K562 (cell line): ENCODE measurements around the gene ERGIC1. TPM values are rescaled to one million over a fixed set of nuclear protein-coding genes. Genes with fewer than 3 reads are reported as not detected.

ENCODE experiments used
- ATAC-seq: fragments of 200-7000 bp; cut with Tn5 transposase; 3 replicates; pipeline ENCODE4 v1.9.1; 2020; ENCODE audit warnings: moderate library complexity
- BruUV-seq: library from RNA; stranded (reverse); fragments of 400-500 nt; replicated peaks from 2 replicates; lab custom pipeline; 2021; lab: Mats Ljungman, UMichigan
- CTCF ChIA-PET: fragments of 300-600 bp; formaldehyde crosslinking; extraction: SDS; loops from one replicate; lab custom pipeline; 2021; ENCODE audit warnings: low intra/inter-chr PET ratio; lab: Yijun Ruan, JAX
- POLR2A ChIA-PET: fragments of 300-600, 350-650 bp; sonication (Branson Sonifier 250); formaldehyde crosslinking; extraction: SDS; loops from one replicate; lab custom pipeline; 2021; ENCODE audit warnings: antibody characterized with exemption, inconsistent platforms; lab: Yijun Ruan, JAX
- DNase-seq, 4 experiments: peaks; one replicate each; pipeline versions ENCODE4 v3.0.0 to v3.0.0-alpha.2; 2011 to 2018; ENCODE audit warnings: low spot score in 3 of 4, mixed read lengths in 3 of 4; ENCODE audit errors: extremely low read depth in 1 of 4
- FAIRE-seq: peaks from 2 replicates; lab custom pipeline; 2011; peaks lifted over from hg19 to GRCh38; lab: Jason Lieb, UNC
- H2AFZ ChIP-seq: 2 replicates; pipeline ENCODE4 v1.6.0; 2011; ENCODE audit warnings: low read depth, low read length, control low read depth, inconsistent platforms
- H3K27ac ChIP-seq: fragments of 200-600 bp; 3 replicates; pipeline ENCODE4 v1.8.0; 2011; ENCODE audit warnings: low read depth, mild to moderate bottlenecking, control low read depth, inconsistent platforms, low read length, moderate library complexity, mixed read lengths; ENCODE audit errors: extremely low read depth
- H3K27me3 ChIP-seq, 2 experiments: fragments of 300-600 bp in 1 of 2; 2 replicates in 1 of 2; 3 replicates in 1 of 2; pipeline versions ENCODE4 v1.6.0 to v1.8.0; 2011; ENCODE audit warnings: inconsistent platforms in 2 of 2, low read length in 2 of 2, mild to moderate bottlenecking in 1 of 2, mixed read lengths in 1 of 2, moderate library complexity in 1 of 2; ENCODE audit not compliant: control insufficient read depth in 2 of 2, insufficient read depth in 2 of 2
- H3K36me3 ChIP-seq: fragments of 300-600 bp; 3 replicates; pipeline ENCODE4 v1.8.0; 2011; ENCODE audit warnings: mild to moderate bottlenecking, low read length, inconsistent platforms; ENCODE audit not compliant: control insufficient read depth, insufficient read depth
- H3K4me1 ChIP-seq, 2 experiments: fragments of 200-600 bp in 1 of 2; replicated peaks in 1 of 2; 2 replicates in 1 of 2; 3 replicates in 1 of 2; pipeline versions ENCODE4 v1.5.1 to v1.8.0; 2011; ENCODE audit warnings: inconsistent platforms in 2 of 2, low read length in 2 of 2, mild to moderate bottlenecking in 1 of 2, mixed read lengths in 1 of 2, moderate library complexity in 1 of 2; ENCODE audit not compliant: control insufficient read depth in 2 of 2, insufficient read depth in 2 of 2
- H3K4me2 ChIP-seq: 2 replicates; pipeline ENCODE4 v1.6.1; 2011; ENCODE audit warnings: low read length, control low read depth, inconsistent platforms, mixed read lengths; ENCODE audit not compliant: insufficient read depth
- H3K4me3 ChIP-seq: fragments of 200-600 bp; sonication (generic), shearing (Covaris generic); 2 replicates; pipeline ENCODE4 v1.5.1; 2016; ENCODE audit warnings: control low read depth, inconsistent platforms
- H3K79me2 ChIP-seq: fragments of 200-600 bp; 3 replicates; pipeline ENCODE4 v1.8.0; 2011; ENCODE audit warnings: low read length, inconsistent platforms; ENCODE audit not compliant: control insufficient read depth, insufficient read depth
- H3K9ac ChIP-seq, 2 experiments: 2 replicates each; pipeline versions ENCODE4 v1.6.0 to v1.6.1; 2011; ENCODE audit warnings: low read depth in 2 of 2, low read length in 2 of 2, control low read depth in 1 of 2, inconsistent platforms in 1 of 2, mild to moderate bottlenecking in 1 of 2, mixed read lengths in 1 of 2; ENCODE audit not compliant: insufficient read depth in 1 of 2
- H3K9me1 ChIP-seq: one replicate; pipeline ENCODE4 v1.6.0; 2011; ENCODE audit warnings: inconsistent platforms, mild to moderate bottlenecking, low read length, moderate library complexity; ENCODE audit not compliant: control insufficient read depth, insufficient read depth
- H3K9me3 ChIP-seq: replicated peaks from 2 replicates; pipeline ENCODE4 v1.5.1; 2011; ENCODE audit warnings: low read depth, low read length, inconsistent platforms; ENCODE audit not compliant: control insufficient read depth, insufficient read depth
- H4K20me1 ChIP-seq: replicated peaks from 2 replicates; pipeline ENCODE4 v1.6.1; 2011; ENCODE audit warnings: low read length, inconsistent platforms, mixed read lengths; ENCODE audit not compliant: control insufficient read depth, insufficient read depth
- BRD4 ChIP-seq: fragments of 200-600 bp; sonication (generic); IDR thresholded peaks from 2 replicates; pipeline ENCODE4 v1.6.1; 2017; ENCODE audit warnings: inconsistent platforms
- BRF1 ChIP-seq: IDR thresholded peaks from 3 replicates; pipeline ENCODE4 v1.6.1; 2011; ENCODE audit warnings: borderline replicate concordance, mild to moderate bottlenecking; ENCODE audit not compliant: insufficient read length; ENCODE audit errors: extremely low read depth
- CBX1 ChIP-seq: sonication (generic); IDR thresholded peaks from 2 replicates; pipeline ENCODE4 v1.6.1; 2016; ENCODE audit warnings: antibody characterized with exemption, low read depth, mild to moderate bottlenecking
- CTBP1 ChIP-seq: fragments of 450-650 bp; IDR thresholded peaks from 2 replicates; pipeline ENCODE4 v1.6.1; 2016; ENCODE audit warnings: borderline replicate concordance
- HDGF ChIP-seq: fragments of 450-650 bp; IDR thresholded peaks from 2 replicates; pipeline ENCODE4 v1.6.1; 2016
- HIVEP1 ChIP-seq: fragments of 250-450 bp; sonication (Bioruptor Pico); IDR thresholded peaks from 2 replicates; pipeline ENCODE4 v1.4.0; 2020; ENCODE audit warnings: mild to moderate bottlenecking
- MTA2 ChIP-seq: fragments of 450-650 bp; IDR thresholded peaks from 2 replicates; pipeline ENCODE4 v1.6.1; 2016; ENCODE audit warnings: low read depth
- RBBP5 ChIP-seq: fragments of 200-600 bp; sonication (generic); IDR thresholded peaks from 2 replicates; pipeline ENCODE4 v1.6.1; 2012; ENCODE audit warnings: borderline replicate concordance, mild to moderate bottlenecking, low read length, control low read depth, inconsistent platforms; ENCODE audit not compliant: insufficient read depth, poor library complexity, severe bottlenecking
- SNIP1 ChIP-seq: fragments of 450-650 bp; IDR thresholded peaks from 2 replicates; pipeline ENCODE4 v1.7.1; 2017; ENCODE audit warnings: low read depth, mild to moderate bottlenecking
- TCF7L2 ChIP-seq: fragments of 150-350 bp; IDR thresholded peaks from 2 replicates; pipeline ENCODE4 v1.6.1; 2016; ENCODE audit warnings: low read depth, mild to moderate bottlenecking, low read length, moderate library complexity
- ZNF347 ChIP-seq: fragments of 450-650 bp; formaldehyde crosslinking; IDR thresholded peaks from 2 replicates; pipeline ENCODE4 v1.4.0; 2020; ENCODE audit warnings: low read depth, mild to moderate bottlenecking, moderate library complexity
- WGBS: fragments of 100-300 bp; shearing (Covaris generic); methylation state at CpG from one replicate; pipeline ENCODE4 v1.1.6; 2016; ENCODE audit warnings: low coverage, mixed read lengths; ENCODE audit not compliant: insufficient coverage; ENCODE audit errors: missing lambda C conversion rate; 5-methylcytosine and 5-hydroxymethylcytosine counted together
- in situ Hi-C: fragments of 300-500 bp; cut with MboI; formaldehyde crosslinking; loops from 4 replicates; pipeline ENCODE4 v1.15.0; 2018; ENCODE audit warnings: inconsistent platforms, mixed read lengths
- intact Hi-C: fragments of 100-400 bp; cut with micrococcal nuclease; formaldehyde crosslinking; loops from 2 replicates; pipeline ENCODE4 v1.14.2; 2022
- polyA plus RNA-seq, 8 experiments: library from polyadenylated mRNA; depleted of rRNA in 4 of 8; stranded (reverse) in 5 of 8; unstranded in 3 of 8; fragments of >200 nt; fragmentation: Nextera tagmentation in 2 of 8; fragmentation: Illumina TruSeq in 1 of 8; extraction: Ambion mirVana in 2 of 8; extraction: Trizol in 1 of 8; gene quantifications; 2 replicates each; pipeline versions ENCODE4 v1.2.1 to v1.2.3, GENCODE V29; 2011 to 2014; ENCODE audit warnings: inconsistent platforms in 1 of 8, missing spikeins in 1 of 8
- total RNA-seq, 7 experiments: library from RNA; depleted of rRNA in 6 of 7; stranded (reverse); fragments of >200 nt in 6 of 7; fragmentation: Illumina TruSeq in 2 of 7; extraction: Trizol in 2 of 7; gene quantifications; 2 replicates each; pipeline versions ENCODE4 v1.2.1 to v1.2.3, GENCODE V29; 2011 to 2021; ENCODE audit warnings: low replicate concordance in 1 of 7
- TF ChIP-seq, protein P1 (sequence below): fragments of 250-450 bp; sonication (Bioruptor Pico); IDR thresholded peaks from 2 replicates; pipeline ENCODE4 v1.5.0; 2021; ENCODE audit warnings: mild to moderate bottlenecking, moderate library complexity
- TF ChIP-seq, protein P2 (sequence below), 2 experiments: IDR thresholded peaks; 2 replicates each; pipeline ENCODE4 v1.6.1; 2012; ENCODE audit warnings: improper control_type of control experiment in 2 of 2, low read depth in 2 of 2, low read length in 2 of 2, borderline replicate concordance in 1 of 2
- TF ChIP-seq, protein P3 (sequence below): fragments of 150-350 bp; conservative IDR thresholded peaks from 2 replicates; pipeline ENCODE4 v1.6.1; 2014; ENCODE audit warnings: low read length

The ERGIC1 gene
- total and polyA plus RNA-seq, 9 of the 15 experiments (the other 6 are each of a cell fraction or from before 2014, with no cell fraction given), result 5.5 to 68.4 (median 36.4) TPM

DNA sequence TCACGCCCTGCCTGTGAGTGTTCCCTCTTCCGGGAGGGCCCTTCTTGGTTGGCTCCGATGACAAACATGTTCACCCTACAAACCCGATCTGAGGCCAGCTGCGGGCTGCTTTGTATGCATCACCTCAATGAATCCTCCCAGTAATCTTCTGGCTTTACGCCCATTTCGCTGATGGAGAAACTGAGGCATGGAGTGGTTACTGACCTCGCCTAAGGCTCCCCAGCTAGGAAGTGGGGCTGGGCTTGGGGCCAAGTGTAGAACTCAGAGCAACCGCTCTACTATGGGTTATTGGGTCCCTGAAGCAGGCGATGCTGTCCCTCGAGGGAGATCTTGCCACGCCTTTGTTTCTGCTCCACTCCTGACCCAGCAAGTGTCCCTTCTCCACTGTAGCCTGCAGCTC is 86.9 kb downstream of the ERGIC1 start (continued):
- TF ChIP-seq, protein P1, sequence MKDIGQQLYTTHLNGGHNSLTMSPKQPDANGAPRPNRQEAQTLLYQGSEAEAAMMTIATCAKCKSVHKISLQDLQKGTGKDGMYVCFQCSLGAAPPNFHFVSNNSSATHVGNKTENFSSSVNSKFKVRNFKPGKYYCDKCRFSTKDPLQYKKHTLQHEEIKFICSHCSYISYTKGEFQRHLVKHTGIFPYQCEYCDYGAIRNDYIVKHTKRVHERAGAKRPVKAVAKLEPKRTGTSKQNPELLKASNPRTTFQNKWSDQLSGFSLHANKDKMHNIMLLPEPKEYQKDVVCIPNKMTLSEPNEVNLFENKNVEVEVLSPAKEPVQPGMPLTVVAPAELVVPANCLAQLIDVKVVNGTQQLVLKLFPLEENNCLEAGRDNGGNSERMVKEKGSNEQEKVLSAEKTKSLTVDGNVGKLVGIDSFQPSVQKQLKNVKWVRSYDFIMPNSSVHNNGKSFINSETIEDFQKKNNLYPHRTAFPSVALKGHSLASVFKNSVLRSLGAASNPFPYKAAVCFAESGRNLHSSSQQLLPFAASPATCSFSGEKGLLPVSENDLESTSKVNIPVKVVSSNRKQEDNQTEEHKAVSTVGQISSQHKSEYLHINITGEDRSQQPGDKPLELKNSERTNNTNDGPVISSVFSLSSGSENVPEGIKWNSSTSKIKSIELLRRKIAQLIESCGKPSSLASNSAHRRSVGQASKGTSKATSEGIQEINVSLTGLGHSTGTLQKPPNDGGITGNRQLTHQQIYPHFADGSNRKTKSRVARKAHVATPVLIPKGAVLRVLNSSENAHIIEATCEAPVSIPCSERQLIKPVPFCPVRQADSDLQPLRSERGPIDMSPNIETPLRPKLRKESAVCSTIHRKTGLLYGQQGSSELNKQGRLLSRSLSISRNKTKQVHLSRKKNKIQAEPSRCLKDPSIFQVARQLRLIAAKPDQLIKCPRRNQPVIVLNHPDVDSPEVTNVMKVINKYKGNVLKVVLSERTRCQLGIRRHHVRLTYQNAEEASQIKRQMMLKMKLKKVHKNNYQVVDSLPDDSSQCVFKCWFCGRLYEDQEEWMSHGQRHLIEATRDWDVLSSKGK (CRISPR knock-in tag), result no peak
- TF ChIP-seq TCF7L2 (no peak), HDGF (no peak), SNIP1 (no peak)

DNA sequence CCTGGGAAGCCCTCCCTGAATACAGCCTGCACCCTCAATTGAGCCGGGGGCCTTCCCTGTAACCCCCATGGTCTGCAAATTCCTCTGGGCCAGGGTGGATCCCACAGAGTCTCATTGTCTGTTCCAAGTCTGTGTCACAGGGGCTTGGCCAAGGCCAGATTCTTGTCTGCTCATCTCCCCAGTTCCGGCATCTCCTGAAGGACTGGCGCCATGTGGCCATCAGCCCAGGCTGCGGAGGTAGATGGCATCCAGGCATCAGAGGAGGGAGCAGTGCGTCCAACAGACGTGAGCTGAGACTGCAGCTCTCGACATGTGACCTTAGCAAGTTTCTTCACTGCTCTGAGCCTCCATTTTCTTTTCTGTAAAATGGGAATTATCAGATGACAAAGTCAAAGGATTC is 87.9 kb downstream of the ERGIC1 start:
- CTCF ChIA-PET, result no interaction called here
- TF ChIP-seq RBBP5, result no peak
- no peak for TF ChIP-seq BRD4
- no peak for TF ChIP-seq CTBP1
- no peak for TF ChIP-seq HIVEP1 (CRISPR knock-in tag)
- no peak for TF ChIP-seq MTA2
- no peak for TF ChIP-seq CBX1
- no peak for TF ChIP-seq ZNF347
- TF ChIP-seq, protein P2, sequence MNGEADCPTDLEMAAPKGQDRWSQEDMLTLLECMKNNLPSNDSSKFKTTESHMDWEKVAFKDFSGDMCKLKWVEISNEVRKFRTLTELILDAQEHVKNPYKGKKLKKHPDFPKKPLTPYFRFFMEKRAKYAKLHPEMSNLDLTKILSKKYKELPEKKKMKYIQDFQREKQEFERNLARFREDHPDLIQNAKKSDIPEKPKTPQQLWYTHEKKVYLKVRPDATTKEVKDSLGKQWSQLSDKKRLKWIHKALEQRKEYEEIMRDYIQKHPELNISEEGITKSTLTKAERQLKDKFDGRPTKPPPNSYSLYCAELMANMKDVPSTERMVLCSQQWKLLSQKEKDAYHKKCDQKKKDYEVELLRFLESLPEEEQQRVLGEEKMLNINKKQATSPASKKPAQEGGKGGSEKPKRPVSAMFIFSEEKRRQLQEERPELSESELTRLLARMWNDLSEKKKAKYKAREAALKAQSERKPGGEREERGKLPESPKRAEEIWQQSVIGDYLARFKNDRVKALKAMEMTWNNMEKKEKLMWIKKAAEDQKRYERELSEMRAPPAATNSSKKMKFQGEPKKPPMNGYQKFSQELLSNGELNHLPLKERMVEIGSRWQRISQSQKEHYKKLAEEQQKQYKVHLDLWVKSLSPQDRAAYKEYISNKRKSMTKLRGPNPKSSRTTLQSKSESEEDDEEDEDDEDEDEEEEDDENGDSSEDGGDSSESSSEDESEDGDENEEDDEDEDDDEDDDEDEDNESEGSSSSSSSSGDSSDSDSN (IDR thresholded peaks at IDR 0.05; ENCODE audit: borderline replicate concordance in 1 of 2, low read depth in 2 of 2, low read length in 2 of 2), result no peak
- no peak for TF ChIP-seq BRF1
- TF ChIP-seq, protein P3, sequence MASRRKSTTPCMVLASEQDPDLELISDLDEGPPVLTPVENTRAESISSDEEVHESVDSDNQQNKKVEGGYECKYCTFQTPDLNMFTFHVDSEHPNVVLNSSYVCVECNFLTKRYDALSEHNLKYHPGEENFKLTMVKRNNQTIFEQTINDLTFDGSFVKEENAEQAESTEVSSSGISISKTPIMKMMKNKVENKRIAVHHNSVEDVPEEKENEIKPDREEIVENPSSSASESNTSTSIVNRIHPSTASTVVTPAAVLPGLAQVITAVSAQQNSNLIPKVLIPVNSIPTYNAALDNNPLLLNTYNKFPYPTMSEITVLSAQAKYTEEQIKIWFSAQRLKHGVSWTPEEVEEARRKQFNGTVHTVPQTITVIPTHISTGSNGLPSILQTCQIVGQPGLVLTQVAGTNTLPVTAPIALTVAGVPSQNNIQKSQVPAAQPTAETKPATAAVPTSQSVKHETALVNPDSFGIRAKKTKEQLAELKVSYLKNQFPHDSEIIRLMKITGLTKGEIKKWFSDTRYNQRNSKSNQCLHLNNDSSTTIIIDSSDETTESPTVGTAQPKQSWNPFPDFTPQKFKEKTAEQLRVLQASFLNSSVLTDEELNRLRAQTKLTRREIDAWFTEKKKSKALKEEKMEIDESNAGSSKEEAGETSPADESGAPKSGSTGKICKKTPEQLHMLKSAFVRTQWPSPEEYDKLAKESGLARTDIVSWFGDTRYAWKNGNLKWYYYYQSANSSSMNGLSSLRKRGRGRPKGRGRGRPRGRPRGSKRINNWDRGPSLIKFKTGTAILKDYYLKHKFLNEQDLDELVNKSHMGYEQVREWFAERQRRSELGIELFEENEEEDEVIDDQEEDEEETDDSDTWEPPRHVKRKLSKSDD, result no peak
- TF ChIP-seq, all 486 proteins: peak for 0

More for the DNA sequence above, 87.9 kb downstream of the ERGIC1 start:
- Histone ChIP-seq H3K9ac (no peak overlapping the region), H3K9me3 (no peaks in the 10 kb centered on the region), H4K20me1 (no peaks in the 10 kb centered on the region), H3K27ac (no peak overlapping the region), H3K27me3 (no peaks in the 10 kb centered on the region), H3K4me3 (no peak overlapping the region), H3K36me3 (peaks cover 45% of the 10 kb centered on the region; the same call in 2 of the 3 replicates), H3K79me2 (no peaks in the 10 kb centered on the region), H3K4me1 (peaks cover 0 to 9% of the 10 kb centered on the region in 2 experiments; a peak in 2 of 5 replicates), H2AFZ (no peak overlapping the region), H3K9me1 (no peaks in the 10 kb centered on the region), H3K4me2 (no peak overlapping the region)
- no peak for DNase-seq
- intact Hi-C loops (no loop called here), in situ Hi-C loops (no loop called here)
- 88% methylated on average over 7 of the region's 7 CpGs for WGBS
- BruUV-seq, result no TSS peak
- FAIRE-seq, result no peak
- POLR2A ChIA-PET, result no interaction called here
- ATAC-seq, result no peak
